Motor neuron (in vitro differentiated cells): ENCODE measurements around the gene FAM83G. TPM values are rescaled to one million over a fixed set of nuclear protein-coding genes. Genes with fewer than 3 reads are reported as not detected.

Experiments used
- ATAC-seq, 8 experiments: fragments of 200-7000 bp; cut with Tn5 transposase; replicated peaks in 6 of 8; 2 replicates each; pipeline ENCODE4 v1.8.0; 2021; ENCODE audit warnings: mild to moderate bottlenecking in 8 of 8, moderate library complexity in 8 of 8
- H3K27ac ChIP-seq, 2 donors: fragments of 250-450 bp; sonication (Bioruptor Pico); 2 replicates each; pipeline ENCODE4 v1.9.0; 2021; ENCODE audit warnings: antibody characterized with exemption in 2 of 2, mild to moderate bottlenecking in 2 of 2, moderate library complexity in 1 of 2
- H3K4me1 ChIP-seq, 2 donors: fragments of 250-450 bp; sonication (Bioruptor Pico); replicated peaks in 1 of 2; 2 replicates each; pipeline ENCODE4 v1.6.1; 2021; ENCODE audit warnings: antibody characterized with exemption in 2 of 2, mild to moderate bottlenecking in 2 of 2, moderate library complexity in 1 of 2
- H3K4me3 ChIP-seq, 5 donors: fragments of 250-450 bp; sonication (Bioruptor Pico); 2 replicates each; pipeline ENCODE4 v1.9.0; 2021; ENCODE audit warnings: antibody characterized with exemption in 5 of 5, mild to moderate bottlenecking in 5 of 5, moderate library complexity in 4 of 5
- WGBS, 10 experiments: fragments of 450-650 bp; shearing (Covaris generic); methylation state at CpG; one replicate each; pipeline ENCODE4 v1.0.0; 2022; 5-methylcytosine and 5-hydroxymethylcytosine counted together
- in situ Hi-C, 9 experiments: fragments of 400-800 bp; cut with MboI; loops; one replicate each; pipeline ENCODE4 v1.15.0; 2021; ENCODE audit warnings: low sequenced_read_pairs in 9 of 9, low pct_unique_long_range_greater_than_20kb in 2 of 9; ENCODE audit not compliant: unreplicated experiment in 9 of 9
- total RNA-seq, 8 experiments: library from RNA; unstranded; fragments of 300-600 nt; gene quantifications; 2 replicates each; pipeline versions ENCODE4 v1.2.3 to v1.2.4, GENCODE V29; 2022

Gene FAM83G
- total RNA-seq, 8 experiments from 2014 or later, result 0.37 to 5.9 (median 2.0) TPM

GRCh38 chr17:18986541-18987229, 17.9 kb downstream of the FAM83G start:
- Histone ChIP-seq H3K27ac (no peak overlapping the region), H3K4me3 (no peak overlapping the region), H3K4me1 (peaks cover 0 to 4% of the 10 kb centered on the region in 2 donors)
- ATAC-seq, result no peak
- WGBS, 10 experiments, result 84 to 100% (median 95%) methylated on average over 1 to 14 of the region's 21 CpGs; no CpG with 5 or more reads in 6 of the 10 experiments
- in situ Hi-C loops, result no loop called here

- no peak overlapping the region for H3K27ac ChIP-seq
- ATAC-seq, result no peak
- H3K4me1 ChIP-seq, result peaks cover 0 to 12% of the 10 kb centered on the region in 2 donors
- WGBS, 10 experiments, result 85 to 100% (median 93%) methylated on average over 1 to 4 of the region's 9 CpGs; no CpG with 5 or more reads in 7 of the 10 experiments
- H3K4me3 ChIP-seq, result no peak overlapping the region
- in situ Hi-C loops, result no loop called here
These were observed 19.1 kb downstream of the FAM83G start for GRCh38 chr17:18985475-18985874.

GRCh38 chr17:18984273-18985114, 20.1 kb downstream of the FAM83G start:
- WGBS, 10 experiments, result 90 to 100% (median 100%) methylated on average over 3 to 8 of the region's 21 CpGs; no CpG with 5 or more reads in 5 of the 10 experiments
- H3K4me1 ChIP-seq, result peaks cover 0 to 12% of the 10 kb centered on the region in 2 donors
- in situ Hi-C loops, result no loop called here
- H3K4me3 ChIP-seq, result no peak overlapping the region
- no peak overlapping the region for H3K27ac ChIP-seq
- no peak for ATAC-seq

GRCh38 chr17:18981642-18982424, 22.7 kb downstream of the FAM83G start:
- Histone ChIP-seq H3K4me1 (peaks cover 0 to 12% of the 10 kb centered on the region in 2 donors), H3K27ac (no peak overlapping the region), H3K4me3 (no peak overlapping the region)
- WGBS, 10 experiments, result 70 to 90% (median 73%) methylated on average over 2 to 13 of the region's 30 CpGs; no CpG with 5 or more reads in 6 of the 10 experiments
- in situ Hi-C loops, result no loop called here
- ATAC-seq, result peak in 7 of 8 experiments; percentile 75 to 93 (median 84)

GRCh38 chr17:18981335-18981641, 23.3 kb downstream of the FAM83G start:
- in situ Hi-C loops, result no loop called here
- Histone ChIP-seq H3K4me3 (no peak overlapping the region), H3K4me1 (peaks cover 0 to 12% of the 10 kb centered on the region in 2 donors), H3K27ac (no peak overlapping the region)
- 70% methylated on average over 2 of the region's 6 CpGs; no CpG with 5 or more reads in 9 of the 10 experiments for WGBS, 10 experiments
- peak in 3 of 8 experiments; percentile 6 to 20 (median 12) for ATAC-seq

- in situ Hi-C loops, result no loop called here
- H3K4me3 ChIP-seq, result no peak overlapping the region
- peak in 5 of 8 experiments; percentile 17 to 32 (median 31) for ATAC-seq
- peaks cover 0 to 12% of the 10 kb centered on the region in 2 donors for H3K4me1 ChIP-seq
- WGBS, 10 experiments, result 71 to 80% methylated on average over 1 to 4 of the region's 13 CpGs; no CpG with 5 or more reads in 8 of the 10 experiments
- no peak overlapping the region for H3K27ac ChIP-seq
These were observed 23.8 kb downstream of the FAM83G start for GRCh38 chr17:18980682-18981334.

- in situ Hi-C loops, result no loop called here
- Histone ChIP-seq H3K27ac (no peak overlapping the region), H3K4me3 (no peak overlapping the region), H3K4me1 (peaks cover 0 to 12% of the 10 kb centered on the region in 2 donors)
- no peak for ATAC-seq
- 80 to 84% (median 80%) methylated on average over 1 to 10 of the region's 17 CpGs; no CpG with 5 or more reads in 7 of the 10 experiments for WGBS, 10 experiments
These were observed 25.9 kb downstream of the FAM83G start for GRCh38 chr17:18978655-18979054.

- no peak overlapping the region for H3K27ac ChIP-seq
- 70 to 100% (median 100%) methylated on average over 1 to 2 of the region's 13 CpGs; no CpG with 5 or more reads in 7 of the 10 experiments for WGBS, 10 experiments
- in situ Hi-C loops, result no loop called here
- no peak overlapping the region for H3K4me3 ChIP-seq
- ATAC-seq, result no peak
- H3K4me1 ChIP-seq, result peaks cover 0 to 12% of the 10 kb centered on the region in 2 donors
These were observed 26.5 kb downstream of the FAM83G start for GRCh38 chr17:18978050-18978449.

GRCh38 chr17:18977646-18978045, 26.9 kb downstream of the FAM83G start:
- Histone ChIP-seq H3K27ac (no peak overlapping the region), H3K4me3 (no peak overlapping the region), H3K4me1 (peaks cover 0 to 12% of the 10 kb centered on the region in 2 donors)
- WGBS, 10 experiments, result 40 to 100% (median 86%) methylated on average over 1 to 7 of the region's 19 CpGs; no CpG with 5 or more reads in 5 of the 10 experiments
- in situ Hi-C loops, result no loop called here
- ATAC-seq, result no peak

GRCh38 chr17:18977021-18977420, 27.5 kb downstream of the FAM83G start:
- no peak overlapping the region for H3K27ac ChIP-seq
- no peak for ATAC-seq
- H3K4me3 ChIP-seq, result no peak overlapping the region
- in situ Hi-C loops, result no loop called here
- H3K4me1 ChIP-seq, result peaks cover 0 to 12% of the 10 kb centered on the region in 2 donors
- WGBS, 10 experiments, result 78% methylated on average over 1 of the region's 4 CpGs; no CpG with 5 or more reads in 9 of the 10 experiments

- WGBS, 10 experiments, result 83 to 100% (median 100%) methylated on average over 1 to 2 of the region's 4 CpGs; no CpG with 5 or more reads in 6 of the 10 experiments
- in situ Hi-C loops, result no loop called here
- Histone ChIP-seq H3K27ac (no peak overlapping the region), H3K4me3 (no peak overlapping the region), H3K4me1 (peaks cover 0 to 4% of the 10 kb centered on the region in 2 donors)
- no peak for ATAC-seq
These were observed 28.4 kb downstream of the FAM83G start for GRCh38 chr17:18976201-18976600.

- in situ Hi-C loops, result no loop called here
- no peak overlapping the region for H3K4me3 ChIP-seq
- H3K27ac ChIP-seq, result no peak overlapping the region
- no peaks in the 10 kb centered on the region for H3K4me1 ChIP-seq
- ATAC-seq, result no peak
- 75 to 100% (median 90%) methylated on average over 1 to 5 of the region's 13 CpGs; no CpG with 5 or more reads in 4 of the 10 experiments for WGBS, 10 experiments
These were observed 29.0 kb downstream of the FAM83G start for GRCh38 chr17:18975597-18975996.
